HuH-7 (cell line): ENCODE results near the gene EIF4E3.

Source experiments
- DNase-seq: peaks from one replicate; pipeline ENCODE4 v3.0.0; 2011; ENCODE audit warnings: low spot score

The EIF4E3 gene

DNA sequence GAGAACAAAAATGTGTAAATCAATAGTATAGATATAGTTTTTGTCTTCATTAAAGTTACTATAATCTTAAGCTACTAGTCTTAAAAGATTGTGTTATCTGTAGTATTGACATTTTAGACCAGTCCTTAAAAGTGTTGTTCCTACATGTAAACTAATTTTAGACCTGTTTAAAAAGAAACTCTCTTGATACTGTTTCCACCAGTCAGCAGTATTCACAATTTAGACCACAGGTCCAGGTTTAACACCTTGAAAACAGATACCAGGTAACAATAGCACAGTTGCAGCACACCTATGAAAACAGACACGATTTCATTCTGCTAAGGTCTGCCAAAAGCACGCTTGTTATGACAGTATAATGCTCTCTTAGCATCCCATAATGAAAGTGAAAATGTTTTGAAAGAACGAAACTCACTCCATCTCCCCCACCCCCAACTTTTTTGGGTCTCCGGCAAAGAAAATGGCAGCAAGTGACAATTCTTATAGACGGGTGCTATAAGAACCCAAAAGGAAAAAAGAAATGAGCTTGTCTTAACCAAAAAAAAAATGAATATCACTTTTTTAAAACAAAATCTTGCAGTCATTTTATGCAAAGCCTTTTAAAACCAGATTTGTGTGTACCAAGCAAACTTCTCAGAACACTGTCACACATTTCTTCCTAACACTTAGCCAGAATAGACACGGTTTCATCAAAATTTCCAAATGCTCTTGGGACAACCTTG is 1.6 kb downstream of the EIF4E3 start:
- DNase-seq = no peak

DNA sequence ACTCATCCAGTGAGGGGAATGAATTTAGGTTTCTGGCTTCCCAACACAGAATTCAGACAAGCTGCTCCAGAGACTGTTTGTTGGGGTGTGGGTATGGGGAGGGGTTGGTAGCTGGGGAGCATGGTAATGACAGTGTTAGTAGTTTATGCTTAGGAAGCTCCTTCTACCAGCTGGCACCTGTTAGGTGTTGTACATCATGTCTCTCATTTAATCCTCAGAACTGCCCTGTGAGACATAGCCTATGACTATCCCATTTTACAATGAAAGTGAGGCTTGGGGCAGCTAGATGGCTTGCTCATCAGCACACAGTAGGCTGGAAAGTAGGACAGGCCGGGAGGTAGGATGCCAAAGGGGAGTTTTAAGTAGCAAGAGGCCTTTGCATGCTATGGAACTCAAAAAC is 2.5 kb downstream of the EIF4E3 start:
- DNase-seq = no peak

DNA sequence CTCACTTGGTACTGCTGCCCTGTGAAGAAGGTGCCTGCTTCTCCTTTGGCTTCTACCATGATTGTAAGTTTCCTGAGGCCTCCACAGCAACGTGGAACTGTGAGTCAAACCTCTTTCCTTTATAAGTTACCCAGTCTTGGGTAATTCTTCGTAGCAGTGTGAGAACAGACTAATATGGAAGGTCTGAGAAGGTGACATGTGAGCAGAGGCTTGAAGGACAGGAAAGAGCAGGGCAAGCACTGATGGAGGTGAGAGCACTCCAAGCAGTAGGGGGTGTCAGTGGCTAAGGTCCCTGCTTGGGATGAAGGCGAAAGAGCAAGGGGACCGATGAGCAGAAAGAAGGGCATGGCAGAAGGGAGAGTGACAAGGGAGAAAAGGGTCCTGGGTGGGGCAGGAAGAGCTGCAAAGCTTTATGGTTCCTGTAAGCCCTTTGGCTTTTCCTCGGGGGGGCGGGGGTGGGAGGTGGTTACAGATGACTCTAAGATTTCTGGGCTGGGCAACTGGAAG is 3.5 kb downstream of the EIF4E3 start:
- no peak for DNase-seq

DNA sequence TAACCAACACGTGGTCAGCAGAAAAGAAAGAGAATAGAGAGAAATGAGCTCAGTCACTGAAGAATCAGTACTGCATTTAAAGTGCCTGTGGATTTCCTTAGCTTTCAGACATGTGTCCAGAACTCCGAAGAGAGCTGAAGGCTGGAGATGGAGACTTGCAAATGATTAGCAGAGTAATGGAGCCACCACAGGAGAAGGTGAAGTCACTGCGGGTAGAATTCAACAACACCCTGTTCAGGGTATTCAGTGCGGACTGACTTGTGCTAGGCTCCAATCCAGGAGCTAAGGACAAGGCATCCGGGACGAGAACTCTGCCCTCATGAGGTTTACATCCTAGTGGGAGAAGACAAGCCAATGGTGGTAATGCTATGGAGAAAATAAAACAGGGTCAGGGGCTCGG is 4.2 kb downstream of the EIF4E3 start:
- no peak for DNase-seq

DNA sequence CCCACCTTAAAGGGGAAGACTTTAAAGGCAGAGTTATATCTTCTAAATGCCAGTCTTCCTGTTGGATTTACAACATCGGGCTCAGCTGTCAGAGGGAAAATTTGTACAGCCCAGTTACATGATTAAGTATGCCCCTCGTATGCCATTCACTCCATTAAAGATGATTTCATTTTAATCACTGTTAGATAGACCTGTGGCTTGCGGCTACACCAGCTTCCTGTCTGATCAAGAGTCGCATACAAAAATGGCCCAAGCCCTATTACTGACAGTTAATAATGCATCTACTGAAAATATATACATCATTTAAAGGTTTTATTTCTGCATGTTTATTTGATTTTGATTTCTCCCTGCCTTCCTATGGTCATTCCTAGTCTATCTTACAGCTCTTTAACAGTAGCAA is 7.1 kb downstream of the EIF4E3 start:
- no peak for DNase-seq

DNA sequence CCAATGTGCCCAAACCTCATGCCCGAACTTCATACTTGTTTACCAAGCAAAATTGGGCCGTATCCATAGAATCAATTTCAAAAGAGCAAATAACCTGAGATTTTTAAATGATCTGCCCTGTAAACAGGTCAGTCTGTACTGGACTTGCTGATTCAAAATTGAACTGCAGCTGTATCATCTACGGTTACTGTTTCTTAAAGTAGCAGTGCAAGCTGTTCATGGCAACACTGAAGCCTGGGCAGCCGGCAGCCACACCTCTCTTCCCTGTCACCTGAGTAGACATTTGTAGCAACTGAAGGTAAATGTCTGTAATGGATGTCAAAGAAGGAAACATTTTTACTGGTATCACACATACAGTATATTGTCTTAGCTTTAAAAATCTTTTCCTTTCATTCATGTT is 10.6 kb downstream of the EIF4E3 start:
- DNase-seq = no peak

DNA sequence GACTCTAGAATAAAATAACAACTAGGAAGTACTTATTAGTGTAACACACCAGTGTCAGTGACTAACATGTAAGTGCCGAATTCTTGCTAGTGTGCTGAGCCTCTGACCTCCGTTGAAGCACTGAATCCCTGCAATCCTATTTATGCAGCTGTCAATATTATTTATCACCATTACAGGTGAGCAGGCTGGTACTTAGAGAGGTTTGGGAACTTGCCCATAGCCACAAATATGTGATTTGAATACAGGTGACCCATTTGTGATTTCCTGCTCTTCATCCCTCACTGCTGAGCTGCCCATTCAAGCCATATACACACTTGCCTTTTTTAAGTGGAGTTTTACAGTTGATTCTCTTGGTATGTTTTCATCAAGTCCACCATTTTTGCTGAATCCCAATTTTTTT is 12.2 kb downstream of the EIF4E3 start:
- no peak for DNase-seq

DNA sequence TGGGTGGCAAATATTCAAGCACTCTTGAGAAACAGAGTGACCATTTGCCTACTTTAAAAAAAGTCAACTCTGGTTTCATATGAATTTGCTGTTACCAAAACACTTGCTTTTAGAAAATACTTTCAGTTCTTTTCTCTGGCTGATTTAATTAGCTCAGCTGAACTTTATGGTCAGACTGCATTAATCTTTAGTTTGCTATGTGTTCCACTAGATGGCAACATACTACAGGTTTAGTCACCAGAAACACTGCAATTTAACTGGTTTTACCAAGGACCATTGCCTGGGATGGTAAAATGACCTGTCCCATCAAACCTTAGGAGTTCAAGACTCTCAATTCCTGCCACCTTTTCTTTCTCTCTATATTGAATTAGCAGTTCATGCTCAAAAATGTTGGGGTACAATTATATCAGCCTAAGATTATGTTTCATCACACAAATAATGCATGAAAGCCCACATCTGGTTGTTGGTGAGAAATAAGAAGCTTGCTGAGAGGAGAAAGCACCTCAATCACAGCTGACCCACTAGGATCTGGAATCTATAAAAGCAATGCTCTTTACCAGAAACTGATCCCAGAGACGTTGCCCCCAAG is 14.2 kb downstream of the EIF4E3 start:
- peak; percentile 20 for DNase-seq

DNA sequence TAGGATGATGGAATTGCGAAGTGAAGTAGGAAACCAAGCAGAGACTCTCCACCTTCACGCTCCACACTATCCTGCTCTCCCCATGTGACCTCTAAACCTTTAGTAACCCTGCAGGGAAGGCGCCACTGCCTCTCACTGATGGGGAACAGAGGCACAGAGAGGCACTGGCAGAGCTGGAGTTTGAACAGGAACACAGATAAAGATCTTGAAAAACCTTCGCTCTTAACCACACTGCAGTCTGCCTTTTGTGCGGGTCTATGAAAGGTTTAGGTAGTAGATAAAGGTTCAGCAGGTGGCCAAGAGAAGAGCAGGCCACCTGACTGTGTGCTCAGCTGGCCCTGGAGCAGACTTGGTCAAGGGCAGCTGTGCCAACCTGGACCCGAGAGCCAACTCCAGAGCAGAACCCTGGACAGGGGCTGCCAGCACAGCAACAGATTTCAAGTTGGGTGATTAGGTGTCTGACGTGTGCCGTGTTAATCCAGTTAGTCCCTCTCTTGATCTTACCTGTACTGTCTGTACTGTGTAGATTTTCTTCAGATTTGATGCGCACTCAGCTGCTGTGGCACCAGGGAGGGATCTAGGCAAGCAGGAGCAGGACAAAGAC is 15.2 kb downstream of the EIF4E3 start:
- no peak for DNase-seq

DNA sequence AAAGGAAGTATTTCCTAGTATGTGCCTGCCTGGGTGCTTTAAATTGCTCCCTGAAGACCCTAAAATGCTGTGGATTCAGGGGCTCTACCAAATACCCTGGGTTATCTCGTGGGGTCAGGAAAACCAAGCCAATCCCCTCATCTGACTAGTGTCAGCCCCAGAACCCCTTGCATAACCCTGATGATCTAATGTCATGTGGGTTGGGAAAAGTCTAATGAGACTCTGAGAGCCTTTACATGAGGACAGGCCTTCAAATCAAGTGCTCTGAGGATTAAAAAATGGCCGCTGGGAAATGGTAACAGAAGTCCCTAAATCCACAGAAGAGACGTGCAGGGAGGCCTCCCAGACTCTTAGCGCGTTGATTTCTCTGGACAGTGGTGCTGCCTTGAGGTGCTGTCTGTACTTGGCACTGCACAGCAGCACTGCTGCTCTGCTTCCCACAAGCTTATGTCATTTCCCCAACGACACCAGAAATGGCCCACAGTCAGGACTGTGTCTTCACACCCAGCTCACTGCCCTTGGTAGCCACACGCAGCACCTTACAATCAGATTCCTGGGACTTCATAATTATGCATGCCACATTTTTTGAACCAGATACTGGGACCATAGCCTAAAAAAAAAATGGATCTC is 16.6 kb downstream of the EIF4E3 start:
- DNase-seq = no peak

DNA sequence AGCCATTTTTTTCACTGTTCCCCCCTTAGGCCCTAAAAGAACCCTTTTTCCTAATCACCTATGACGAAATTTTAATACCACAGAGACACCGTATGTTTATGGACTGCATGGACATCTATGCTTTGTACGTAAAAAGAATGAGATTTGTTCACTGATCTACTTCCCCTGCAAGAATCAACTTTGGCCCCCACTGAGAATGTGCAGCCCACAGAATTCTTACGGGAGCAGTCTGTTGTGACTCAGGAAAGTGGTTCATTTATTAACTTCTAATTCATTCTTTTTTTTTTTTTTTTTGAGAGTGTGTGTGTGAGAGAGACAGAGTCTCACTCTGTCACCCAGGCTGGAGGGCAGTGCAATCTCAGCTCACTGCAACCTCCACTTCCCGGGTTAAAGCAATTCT is 17.6 kb downstream of the EIF4E3 start:
- no peak for DNase-seq

DNA sequence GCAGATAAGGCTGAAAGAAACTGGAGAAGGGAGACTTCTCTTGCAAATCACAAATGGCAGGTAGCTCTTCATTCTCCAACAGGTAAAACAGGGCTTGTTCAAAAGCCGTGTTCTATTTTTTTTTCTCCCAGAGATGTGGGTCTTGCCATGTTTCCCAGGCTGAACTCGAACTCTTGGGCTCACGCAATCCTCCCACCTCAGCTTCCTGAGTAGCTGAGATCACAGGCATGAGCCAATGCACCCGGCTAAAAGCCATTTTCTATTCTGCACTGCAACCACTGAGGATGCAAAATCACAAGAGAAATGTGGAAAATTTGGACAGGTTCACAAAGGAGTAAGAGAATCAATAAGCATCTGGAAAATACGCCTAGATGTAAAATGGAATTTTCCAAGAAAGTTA is 19.5 kb downstream of the EIF4E3 start:
- DNase-seq = no peak

DNA sequence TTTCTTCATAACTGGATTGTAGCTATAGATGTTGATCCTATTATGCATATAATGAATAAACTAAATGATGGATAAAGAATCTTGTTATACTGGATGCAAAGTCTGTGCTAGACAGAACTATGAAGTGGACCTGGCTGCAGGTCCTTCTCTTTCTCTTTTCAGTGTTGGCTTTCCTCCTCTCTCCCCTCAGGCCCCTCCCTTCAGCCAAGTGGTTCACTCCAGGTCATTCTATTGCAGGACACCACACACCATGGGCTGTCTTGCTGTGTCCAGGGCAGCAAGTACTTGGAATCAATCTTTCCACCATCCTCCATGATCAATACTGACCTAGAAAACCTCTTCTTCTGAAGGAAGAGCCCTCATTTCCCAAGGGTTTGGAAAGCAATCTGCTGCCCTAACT is 20.3 kb downstream of the EIF4E3 start:
- DNase-seq = no peak

DNA sequence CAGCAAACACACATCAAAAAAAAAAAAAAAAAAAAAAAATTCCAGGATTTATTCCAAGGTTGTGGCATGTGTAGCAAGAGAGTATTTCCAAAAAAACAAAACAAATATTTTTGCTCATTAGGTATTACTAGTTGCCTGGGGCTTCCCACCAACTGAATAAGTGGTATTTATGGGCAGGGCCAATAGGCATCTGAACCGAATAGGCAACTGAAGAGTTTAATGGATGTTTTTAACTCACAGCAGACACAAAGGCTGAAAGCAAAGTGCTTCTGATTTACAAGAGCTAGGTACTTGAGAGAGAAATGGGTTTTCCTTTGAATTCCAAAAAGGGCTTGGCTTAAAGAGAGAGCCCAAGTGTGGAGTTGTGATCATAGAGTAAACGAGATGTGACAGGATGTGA is 21.4 kb downstream of the EIF4E3 start:
- DNase-seq = no peak

DNA sequence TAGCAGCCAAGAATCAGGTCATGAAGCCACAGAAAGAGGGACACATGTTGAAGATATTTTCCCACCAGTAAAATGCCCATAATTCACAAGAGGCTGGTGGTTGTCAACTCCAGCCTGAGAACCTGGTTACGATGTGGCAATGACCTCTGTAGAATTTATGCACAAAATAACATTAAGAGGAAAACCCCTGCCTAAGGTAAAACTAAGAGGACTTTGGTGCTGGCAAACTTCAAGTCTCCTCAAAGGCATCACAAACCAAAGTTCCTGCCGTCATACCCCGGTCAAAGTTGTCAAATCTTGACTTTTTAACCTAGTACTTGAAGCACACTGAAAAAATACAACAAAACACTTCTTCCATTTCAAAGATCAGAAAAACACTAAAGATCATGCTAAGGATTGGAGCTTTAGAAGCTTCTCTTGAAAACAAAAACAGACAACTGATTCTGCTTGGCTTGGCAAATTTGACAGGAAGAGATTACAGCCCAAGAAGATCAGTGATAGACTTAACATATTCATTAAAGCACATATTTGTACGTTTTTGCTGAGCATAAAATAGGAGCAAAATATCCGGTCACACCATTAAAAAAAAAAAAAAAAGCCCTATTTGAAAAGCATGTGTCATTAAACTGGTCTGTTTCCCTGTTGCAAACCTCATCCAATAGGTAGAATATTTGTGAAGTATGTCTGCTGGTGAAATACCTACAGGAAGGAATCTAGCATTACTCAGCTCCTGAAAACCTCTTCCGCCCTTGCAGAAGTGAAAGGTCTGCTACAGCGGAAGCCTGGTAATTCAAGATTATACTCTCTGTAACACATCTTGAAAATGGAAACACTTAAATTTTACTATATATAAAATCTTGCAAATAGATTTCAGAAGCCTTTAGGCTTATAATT is 22.8 kb downstream of the EIF4E3 start:
- no peak for DNase-seq

DNA sequence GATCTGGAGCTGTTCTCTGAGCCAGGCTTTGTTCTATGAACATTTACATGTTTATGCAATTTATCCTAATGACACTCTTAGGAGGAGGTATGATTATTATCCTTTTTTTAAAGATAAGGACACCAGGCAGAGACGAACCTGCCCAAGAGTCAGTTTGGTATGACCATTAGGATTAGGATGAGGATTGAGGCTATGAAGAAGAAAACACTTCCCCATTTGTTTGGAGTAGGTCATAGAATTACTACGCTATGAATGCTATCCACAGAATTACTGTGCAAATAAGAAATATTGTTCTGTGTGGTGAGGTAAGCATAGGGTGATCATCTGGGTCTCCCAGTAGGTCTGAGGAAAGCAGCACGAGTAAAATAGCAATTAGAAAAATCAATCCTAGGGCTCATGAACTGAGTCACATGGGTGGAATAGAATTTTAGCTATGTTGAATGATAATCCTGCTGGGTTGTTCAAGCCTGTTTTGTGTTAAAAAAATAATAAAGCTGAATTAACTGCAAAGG is 23.9 kb downstream of the EIF4E3 start:
- DNase-seq = no peak

DNA sequence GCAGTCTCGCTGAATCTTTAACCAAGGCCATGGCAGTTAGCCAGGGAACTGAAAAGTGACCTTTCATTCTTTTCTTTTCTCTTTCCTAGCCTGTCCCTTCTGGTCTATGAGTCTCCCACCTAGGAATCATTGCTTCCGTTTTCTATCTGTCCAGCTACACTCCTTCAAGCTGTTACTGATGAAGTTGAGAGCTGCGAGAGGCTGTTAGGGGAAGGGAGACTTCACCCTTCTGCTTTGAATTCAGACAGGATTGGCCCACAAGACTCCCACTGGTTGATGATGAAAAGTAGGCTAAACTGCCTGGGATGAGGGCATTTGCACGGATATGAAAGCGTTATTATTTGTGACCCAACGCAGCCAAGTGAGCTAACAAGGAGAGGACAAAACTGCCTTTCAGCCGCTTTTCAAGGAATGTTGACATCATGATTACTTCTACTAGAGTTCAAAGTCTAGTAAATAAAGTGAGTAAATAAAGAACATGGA is 30.2 kb downstream of the EIF4E3 start:
- peak; percentile 5 for DNase-seq

DNA sequence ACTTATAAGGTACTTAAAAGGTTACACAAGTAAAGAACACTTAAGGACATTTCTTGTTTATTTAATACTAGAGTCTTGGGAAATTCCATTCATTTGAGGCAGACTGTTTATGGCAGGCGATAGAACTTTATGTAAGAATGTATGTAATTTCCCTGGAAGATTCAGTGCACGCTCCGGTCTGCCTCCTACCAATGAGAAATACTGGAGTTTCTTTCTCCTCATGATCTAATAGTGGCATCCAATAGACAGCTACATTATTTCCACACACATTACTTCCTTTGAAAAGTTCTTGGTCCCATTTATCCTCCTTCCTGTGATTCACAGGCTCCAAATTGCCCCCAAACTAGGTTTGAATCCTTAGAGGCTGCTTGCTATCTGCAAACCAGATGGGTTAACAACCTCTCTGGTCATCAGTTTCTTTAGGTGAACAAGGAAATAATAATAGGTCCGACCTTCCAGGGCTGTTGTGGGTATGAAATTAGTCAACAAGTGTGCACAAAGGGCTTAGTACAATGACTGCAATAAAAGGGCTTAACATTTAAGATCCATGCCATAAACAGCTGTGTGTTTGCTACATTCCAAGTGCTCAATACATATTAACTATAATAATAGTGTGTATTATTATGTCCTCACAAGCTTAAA is 30.7 kb downstream of the EIF4E3 start:
- no peak for DNase-seq

DNA sequence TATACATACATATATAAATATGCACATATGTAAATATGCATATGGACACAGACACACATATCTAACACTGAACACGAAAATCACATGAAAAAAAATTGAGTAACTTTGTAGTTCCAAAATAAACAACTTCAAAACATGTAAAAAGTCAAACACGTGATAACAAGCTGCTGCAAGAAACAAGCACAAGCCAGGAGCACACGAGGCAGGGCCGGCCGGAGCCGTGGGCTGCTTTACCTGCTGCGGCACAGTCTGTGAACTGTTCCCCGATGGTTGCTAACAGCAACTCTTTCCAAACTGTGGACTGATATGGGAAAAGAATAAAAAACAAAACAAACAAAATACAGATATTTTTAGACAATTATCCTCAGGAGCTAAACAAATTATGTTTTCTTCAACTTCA is 31.6 kb downstream of the EIF4E3 start:
- DNase-seq = no peak

DNA sequence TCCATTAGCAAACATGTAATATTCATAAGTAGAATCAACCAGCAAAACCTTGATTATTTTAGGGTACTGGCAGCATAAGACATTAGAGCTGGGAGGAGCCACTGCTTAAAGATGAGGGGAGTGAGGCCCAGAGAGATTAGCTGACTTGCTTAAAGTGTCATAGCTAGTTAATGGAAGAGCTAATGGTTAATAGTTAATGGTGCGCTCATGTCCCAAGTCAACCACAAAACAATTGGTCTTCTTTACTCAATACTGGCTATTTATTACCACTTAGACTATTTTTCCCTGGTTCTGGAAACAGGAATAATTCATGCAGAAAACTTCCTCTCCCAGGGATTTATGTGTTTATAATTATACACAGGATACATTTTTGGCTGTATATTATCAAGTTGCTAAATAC is 33.1 kb downstream of the EIF4E3 start:
- no peak for DNase-seq

DNA sequence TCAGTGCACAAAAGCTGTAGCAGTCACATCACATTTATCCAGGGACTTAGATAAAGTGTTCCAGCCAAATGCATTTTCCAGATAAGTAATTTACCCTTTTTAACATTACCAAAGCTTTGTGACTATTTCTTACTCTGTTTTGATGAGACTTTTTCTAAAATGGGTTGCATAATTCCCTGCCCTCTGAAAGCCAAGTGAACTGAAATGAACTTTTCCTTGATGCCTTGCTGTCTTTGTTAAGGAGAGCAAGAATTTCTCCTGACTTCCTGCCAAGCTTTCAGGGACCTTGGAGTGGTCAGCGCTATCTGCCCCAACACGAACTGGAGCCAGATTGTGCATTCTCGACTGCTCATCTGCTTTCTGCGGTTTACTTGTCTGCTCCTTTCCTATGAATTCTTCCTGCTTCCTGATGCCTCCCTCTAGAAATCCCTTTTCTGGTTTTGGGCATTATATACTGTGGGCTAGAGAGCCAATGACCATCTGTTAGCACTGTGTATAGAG is 34.8 kb downstream of the EIF4E3 start:
- DNase-seq = no peak
